WERI-Rb-1 (cell line): ENCODE data around the gene MGAT1.

Source experiments
- DNase-seq: peaks from one replicate; pipeline ENCODE4 v3.0.0-alpha.2; 2020
- H3K27ac ChIP-seq: fragments of 250-450 bp; sonication (Bioruptor Pico); 2 replicates; pipeline ENCODE4 v1.5.1; 2020; ENCODE audit warnings: mild to moderate bottlenecking, moderate library complexity
- H3K27me3 ChIP-seq: fragments of 250-450 bp; sonication (Bioruptor Pico); 2 replicates; pipeline ENCODE4 v1.5.1; 2021; ENCODE audit warnings: mild to moderate bottlenecking, low read depth, moderate library complexity; ENCODE audit not compliant: insufficient read depth, severe bottlenecking
- H3K36me3 ChIP-seq: fragments of 250-450 bp; sonication (Bioruptor Pico); 2 replicates; pipeline ENCODE4 v1.5.1; 2020; ENCODE audit warnings: mild to moderate bottlenecking, moderate library complexity
- H3K4me3 ChIP-seq: 2 replicates; pipeline ENCODE4 v1.5.1; 2011; ENCODE audit warnings: low read depth, mild to moderate bottlenecking, control low read depth, low read length
- H3K9me3 ChIP-seq: fragments of 250-450 bp; sonication (Bioruptor Pico); 2 replicates; pipeline ENCODE4 v1.5.1; 2021; ENCODE audit warnings: mild to moderate bottlenecking, moderate library complexity; ENCODE audit not compliant: severe bottlenecking
- CTCF ChIP-seq: IDR thresholded peaks from 2 replicates; pipeline ENCODE4 v1.5.1; 2011; ENCODE audit warnings: low read depth, mild to moderate bottlenecking, control low read depth, inconsistent platforms, low read length

MGAT1 gene

GRCh38 chr5:180820788-180821321, 18.2 kb upstream of the MGAT1 start:
- H3K4me3 ChIP-seq: no peak overlapping the region
- H3K9me3 ChIP-seq: no peaks in the 10 kb centered on the region
- H3K27me3 ChIP-seq: no peaks in the 10 kb centered on the region
- no peak for TF ChIP-seq CTCF
- H3K36me3 ChIP-seq: no peaks in the 10 kb centered on the region
- DNase-seq: no peak
- no peak overlapping the region for H3K27ac ChIP-seq

DNA sequence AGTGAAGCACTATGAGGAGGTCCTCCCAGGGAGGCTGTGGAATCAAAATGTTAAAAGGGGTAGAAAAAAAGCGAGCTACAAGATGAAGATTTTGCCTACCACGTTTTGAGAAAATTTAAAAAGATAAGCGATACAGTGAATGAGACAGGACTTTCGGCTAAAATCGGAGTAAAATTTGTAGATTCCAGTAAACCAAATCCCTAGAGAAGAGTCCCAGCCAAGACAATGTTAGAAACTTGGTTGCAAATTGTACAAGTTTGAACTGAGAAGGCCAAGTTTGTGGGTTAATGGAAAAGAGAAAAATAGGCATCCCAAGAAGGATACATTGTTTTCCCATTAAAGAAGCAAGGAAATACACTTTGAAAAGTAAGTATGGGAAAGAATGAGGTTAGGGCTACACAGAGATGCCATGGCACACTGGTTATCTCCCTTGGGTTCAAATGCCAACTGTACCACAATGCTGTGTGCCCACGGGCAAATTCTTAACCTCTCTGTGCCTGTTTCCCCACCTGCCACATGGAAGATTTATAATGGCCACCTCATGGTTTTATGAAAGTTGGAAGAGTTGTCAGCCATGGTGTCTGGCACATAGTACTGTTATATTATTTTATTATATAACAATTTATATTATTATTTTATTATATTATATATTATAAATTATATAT, 16.2 kb upstream of the MGAT1 start:
- Histone ChIP-seq H3K4me3 (no peak overlapping the region), H3K27ac (no peak overlapping the region), H3K27me3 (no peaks in the 10 kb centered on the region)

DNA sequence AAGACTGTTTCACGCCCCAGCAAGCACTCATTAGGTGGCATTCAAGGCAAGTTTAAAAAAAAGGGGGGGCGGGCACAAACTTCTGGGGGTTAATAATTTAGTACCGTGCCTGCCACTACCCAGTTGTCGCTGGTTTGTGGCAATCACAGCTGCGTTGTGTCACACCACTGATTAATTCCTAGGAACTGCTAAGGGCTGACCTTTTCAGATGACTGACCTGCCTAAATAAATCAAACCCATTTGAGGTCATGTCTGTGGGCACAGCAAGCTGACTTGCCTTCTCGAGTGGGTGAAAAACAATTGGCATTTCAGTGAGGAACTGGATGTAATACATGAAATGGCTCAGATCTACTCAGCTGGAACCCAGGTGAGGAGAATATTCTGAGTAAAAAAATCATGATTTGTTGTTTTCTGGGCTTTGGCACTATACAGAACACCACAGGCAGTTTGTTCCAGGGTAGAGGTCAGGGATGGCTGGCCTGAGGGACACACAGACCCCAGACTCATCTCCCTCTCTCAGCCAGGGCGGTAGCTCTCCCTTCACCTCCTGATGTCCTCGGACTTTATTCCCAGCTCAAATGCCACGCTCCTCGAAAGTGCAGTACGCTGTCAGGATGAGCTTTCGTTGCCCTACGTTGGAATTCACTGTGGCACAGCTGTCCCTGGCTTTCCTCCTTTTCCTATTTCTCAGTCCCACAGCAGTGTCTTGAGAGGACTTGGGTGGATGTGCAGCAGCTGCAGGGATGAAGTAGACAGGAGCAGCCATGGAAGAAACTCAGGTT, 15.5 kb upstream of the MGAT1 start:
- no peak for DNase-seq
- H3K9me3 ChIP-seq: no peaks in the 10 kb centered on the region
- H3K27me3 ChIP-seq: no peaks in the 10 kb centered on the region
- H3K36me3 ChIP-seq: no peaks in the 10 kb centered on the region
- no peak overlapping the region for H3K27ac ChIP-seq
- no peak for TF ChIP-seq CTCF
- no peak overlapping the region for H3K4me3 ChIP-seq

More for the DNA sequence above, 16.2 kb upstream of the MGAT1 start:
- H3K36me3 ChIP-seq: no peaks in the 10 kb centered on the region
- TF ChIP-seq CTCF: no peak
- H3K9me3 ChIP-seq: no peaks in the 10 kb centered on the region
- no peak for DNase-seq

DNA sequence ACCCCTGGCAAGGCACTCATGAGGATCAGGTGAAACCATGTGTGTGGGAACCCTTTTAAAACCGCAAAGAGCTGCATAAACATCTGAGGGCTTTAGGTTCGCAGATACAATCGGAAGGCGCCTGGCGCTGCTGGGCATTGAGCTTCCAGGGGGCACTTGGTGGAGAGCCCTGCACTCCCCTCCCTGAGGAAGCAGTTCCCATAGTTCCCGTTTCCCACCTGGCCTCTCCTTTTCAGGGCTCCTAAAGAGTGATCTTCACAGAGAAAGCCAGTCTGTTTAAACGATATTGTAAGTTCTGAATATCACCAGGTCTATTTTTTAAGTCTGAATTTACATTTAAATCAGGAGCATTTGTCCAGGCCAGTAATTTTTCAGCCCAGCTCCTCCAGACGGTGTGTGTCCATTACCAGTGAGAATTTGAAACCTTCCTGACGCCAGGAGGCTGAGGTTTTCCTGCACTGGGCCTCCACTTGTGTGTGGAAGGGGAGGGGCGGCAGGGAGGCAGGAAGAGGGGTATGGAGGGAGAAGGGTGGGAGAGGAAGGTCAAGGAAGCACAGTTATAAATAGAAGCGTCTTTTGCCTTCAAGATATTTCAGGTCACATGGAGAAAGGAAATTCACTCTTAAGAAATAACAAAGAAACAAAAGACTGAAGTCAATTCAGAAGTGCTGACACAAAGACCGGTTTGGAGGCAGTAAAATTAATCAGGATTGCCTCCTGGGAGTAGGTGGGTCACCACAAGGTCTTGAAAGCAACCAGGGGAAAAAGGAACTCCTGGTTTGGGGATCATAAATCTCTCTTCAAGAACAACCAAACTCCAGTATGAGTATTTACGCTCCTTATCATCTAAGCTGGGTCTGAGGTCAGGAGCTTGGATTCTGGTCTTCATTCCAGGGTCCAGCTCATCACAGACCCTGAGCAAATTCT, 14.3 kb upstream of the MGAT1 start:
- no peaks in the 10 kb centered on the region for H3K27me3 ChIP-seq
- no peak overlapping the region for H3K4me3 ChIP-seq
- H3K9me3 ChIP-seq: no peaks in the 10 kb centered on the region
- H3K36me3 ChIP-seq: no peaks in the 10 kb centered on the region
- no peak overlapping the region for H3K27ac ChIP-seq
- no peak for DNase-seq
- no peak for TF ChIP-seq CTCF

GRCh38 chr5:180815293-180815917, 12.8 kb upstream of the MGAT1 start:
- Histone ChIP-seq H3K36me3 (no peaks in the 10 kb centered on the region), H3K27me3 (no peaks in the 10 kb centered on the region), H3K27ac (no peak overlapping the region), H3K9me3 (no peaks in the 10 kb centered on the region), H3K4me3 (no peak overlapping the region)
- DNase-seq: no peak
- no peak for TF ChIP-seq CTCF
